Measurements from ENCODE around the gene SUCO. TPM values are rescaled to one million over a fixed set of nuclear protein-coding genes. Genes with fewer than 3 reads are reported as not detected.

SUCO gene
- total and polyA plus RNA-seq, 2 of the 13 experiments (the other 11 are each of a cell fraction or from before 2014, with no cell fraction given), result 12.6 to 25.5 TPM

- TF ChIP-seq ZBTB40 (IDR thresholded peaks at IDR 0.05), result no peak
- TF ChIP-seq ZBTB40 (CRISPR knock-in tag; IDR thresholded peaks at IDR 0.05), result peak; percentile 52; the same call in 1 of the 2 replicates
- TF ChIP-seq ELF4 (CRISPR knock-in tag; IDR thresholded peaks at IDR 0.05; ENCODE audit: borderline replicate concordance), result no peak
- TF ChIP-seq ZNF782 (CRISPR knock-in tag; IDR thresholded peaks at IDR 0.05; ENCODE audit: borderline replicate concordance), result peak; percentile 88
- TF ChIP-seq FOXP1 (IDR thresholded peaks at IDR 0.05), result no peak
- TF ChIP-seq FOXP1 (CRISPR knock-in tag; IDR thresholded peaks at IDR 0.05), result peak; percentile 4; the same call in 1 of the 2 replicates
- peak; percentile 69; the same call in 1 of the 2 replicates for TF ChIP-seq GFI1 (CRISPR knock-in tag; IDR thresholded peaks at IDR 0.05; ENCODE audit: borderline replicate concordance)
- no peak for TF ChIP-seq NPAS2 (CRISPR knock-in tag; IDR thresholded peaks at IDR 0.05; ENCODE audit: borderline replicate concordance)
- TF ChIP-seq MED1 (CRISPR knock-in tag; IDR thresholded peaks at IDR 0.05), result peak; percentile 60; the same call in 1 of the 2 replicates
- peak; percentile 48; the same call in 1 of the 2 replicates for TF ChIP-seq SPEN (CRISPR knock-in tag; IDR thresholded peaks at IDR 0.05; ENCODE audit: low read depth)
- TF ChIP-seq SOX13 (IDR thresholded peaks at IDR 0.05), result no peak
- peak in 1 of 2 experiments; percentile 46; a peak in 2 of 4 replicates for TF ChIP-seq SOX13 (CRISPR knock-in tag; conservative IDR thresholded peaks at IDR 0.05 in 1 of 2, IDR thresholded peaks at IDR 0.05 in 1 of 2)
- peak; percentile 82; the same call in 1 of the 2 replicates for TF ChIP-seq KDM5B (CRISPR knock-in tag; IDR thresholded peaks at IDR 0.05; ENCODE audit: borderline replicate concordance)
- TF ChIP-seq ZNF781 (CRISPR knock-in tag; IDR thresholded peaks at IDR 0.05; ENCODE audit: borderline replicate concordance, not compliant biosample characterization), result no peak
- TF ChIP-seq CBX1 (IDR thresholded peaks at IDR 0.05; ENCODE audit: low read depth), result no peak
- peak; percentile 66 for TF ChIP-seq ZFY (CRISPR knock-in tag; IDR thresholded peaks at IDR 0.05)
- TF ChIP-seq HNF4G (IDR thresholded peaks at IDR 0.05; ENCODE audit: borderline replicate concordance, low read depth, low read length), result no peak
- 0 out of 2 replicates have a peak, but pooled peaks have one; percentile 39 for TF ChIP-seq HNF4G (CRISPR knock-in tag; IDR thresholded peaks at IDR 0.05; ENCODE audit: borderline replicate concordance, low read depth)
- TF ChIP-seq ZNF616 (CRISPR knock-in tag; IDR thresholded peaks at IDR 0.05; ENCODE audit: low read depth), result no peak
- peak; percentile 82 for TF ChIP-seq ZGPAT (CRISPR knock-in tag; IDR thresholded peaks at IDR 0.05)
Observed at GRCh38 chr1:172532700-172533512, at the start of gene SUCO (continued).

All from HepG2 (cell line).